HepG2 (cell line): ENCODE data around the gene VKORC1L1. TPM values are rescaled to one million over a fixed set of nuclear protein-coding genes. Genes with fewer than 3 reads are reported as not detected.

Experiments used
- ATAC-seq: fragments of 200-7000 bp; cut with Tn5 transposase; 3 replicates; pipeline ENCODE4 v1.9.1; 2020; ENCODE audit warnings: mild to moderate bottlenecking, moderate library complexity
- BruUV-seq: library from RNA; stranded (reverse); fragments of 400-500 nt; replicated peaks from 2 replicates; lab custom pipeline; 2021; lab: Mats Ljungman, UMichigan
- CTCF ChIA-PET: fragments of 300-600 bp; formaldehyde crosslinking; extraction: SDS; loops from one replicate; lab custom pipeline; 2021; ENCODE audit warnings: low total read pairs, inconsistent platforms, low intra/inter-chr PET ratio; lab: Yijun Ruan, JAX
- POLR2A ChIA-PET: fragments of 350-600 bp; sonication (Branson Sonifier 250); formaldehyde crosslinking; loops from one replicate; lab custom pipeline; 2020; ENCODE audit warnings: antibody characterized with exemption, inconsistent platforms; lab: Yijun Ruan, JAX
- DNase-seq: peaks from one replicate; pipeline ENCODE4 v3.0.0-alpha.2; 2015; ENCODE audit warnings: low spot score
- FAIRE-seq: peaks from 3 replicates; lab custom pipeline; 2011; peaks lifted over from hg19 to GRCh38; lab: Jason Lieb, UNC
- H2AFZ ChIP-seq: one replicate; pipeline ENCODE4 v1.6.1; 2011; ENCODE audit warnings: low read length, inconsistent platforms
- H3K27ac ChIP-seq: fragments of 300-600 bp; 3 replicates; pipeline ENCODE4 v1.8.0; 2011; ENCODE audit warnings: mixed run types, mild to moderate bottlenecking, mixed read lengths, low read length, inconsistent platforms; ENCODE audit not compliant: insufficient read depth; ENCODE audit errors: extremely low read length
- H3K27me3 ChIP-seq, 2 experiments: fragments of 200-600 bp in 1 of 2; 2 replicates in 1 of 2; 3 replicates in 1 of 2; pipeline versions ENCODE4 v1.6.0 to v1.8.0; 2011; ENCODE audit warnings: low read length in 2 of 2, mild to moderate bottlenecking in 2 of 2, moderate library complexity in 2 of 2, inconsistent platforms in 1 of 2; ENCODE audit not compliant: insufficient read depth in 2 of 2, control insufficient read depth in 1 of 2
- H3K36me3 ChIP-seq, 2 experiments: fragments of 200-600 bp in 1 of 2; replicated peaks in 1 of 2; 2 replicates in 1 of 2; 3 replicates in 1 of 2; pipeline versions ENCODE4 v1.5.1 to v1.8.0; 2011; ENCODE audit warnings: low read length in 2 of 2, inconsistent platforms in 1 of 2; ENCODE audit not compliant: insufficient read depth in 2 of 2, control insufficient read depth in 1 of 2
- H3K4me1 ChIP-seq: 2 replicates; pipeline ENCODE4 v1.5.1; 2012; ENCODE audit warnings: low read length, inconsistent platforms; ENCODE audit not compliant: insufficient read depth
- H3K4me2 ChIP-seq: 2 replicates; pipeline ENCODE4 v1.6.0; 2011; ENCODE audit warnings: low read depth, low read length, inconsistent platforms
- H3K4me3 ChIP-seq, 3 experiments: fragments of 200-600 bp in 1 of 3; sonication (generic), shearing (Covaris generic) in 1 of 3; replicated peaks in 1 of 3; 2 replicates each; pipeline ENCODE4 v1.5.1; 2011 to 2016; ENCODE audit warnings: low read length in 3 of 3, inconsistent platforms in 2 of 3, low read depth in 2 of 3, mild to moderate bottlenecking in 2 of 3, control low read depth in 1 of 3, mixed read lengths in 1 of 3; ENCODE audit not compliant: insufficient read depth in 1 of 3
- H3K79me2 ChIP-seq: one replicate; pipeline ENCODE4 v1.6.1; 2011; ENCODE audit warnings: low read length, inconsistent platforms; ENCODE audit not compliant: insufficient read depth
- H3K9ac ChIP-seq: 2 replicates; pipeline ENCODE4 v1.6.0; 2011; ENCODE audit warnings: mild to moderate bottlenecking, low read depth, low read length, inconsistent platforms; ENCODE audit not compliant: insufficient read depth
- H3K9me3 ChIP-seq: 2 replicates; pipeline ENCODE4 v1.5.1; 2012; ENCODE audit warnings: mild to moderate bottlenecking, low read length
- H4K20me1 ChIP-seq: 2 replicates; pipeline ENCODE4 v1.6.0; 2011; ENCODE audit warnings: inconsistent platforms, mild to moderate bottlenecking, low read length, moderate library complexity; ENCODE audit not compliant: insufficient read depth
- CBX5 ChIP-seq: sonication (generic); formaldehyde crosslinking; IDR thresholded peaks from 2 replicates; pipeline ENCODE4 v1.4.0; 2020; ENCODE audit warnings: missing genetic modification reagents, borderline replicate concordance
- GFI1 ChIP-seq: sonication (generic); formaldehyde crosslinking; IDR thresholded peaks from 2 replicates; pipeline ENCODE4 v1.5.0; 2020; ENCODE audit warnings: missing genetic modification reagents, mild to moderate bottlenecking, borderline replicate concordance
- HNRNPLL ChIP-seq: fragments of 200-400 bp; formaldehyde crosslinking; IDR thresholded peaks from 2 replicates; pipeline ENCODE4 v1.6.1; 2017; ENCODE audit warnings: mild to moderate bottlenecking, low read depth, low read length; ENCODE audit not compliant: poor library complexity, severe bottlenecking
- MTF2 ChIP-seq: sonication (generic); formaldehyde crosslinking; IDR thresholded peaks from 2 replicates; pipeline ENCODE4 v1.5.0; 2020; ENCODE audit warnings: missing genetic modification reagents, borderline replicate concordance
- RAD51 ChIP-seq: fragments of 450-650 bp; IDR thresholded peaks from 2 replicates; pipeline ENCODE4 v1.6.1; 2016; ENCODE audit warnings: borderline replicate concordance
- SATB2 ChIP-seq: sonication (generic); formaldehyde crosslinking; IDR thresholded peaks from 2 replicates; pipeline ENCODE4 v1.5.0; 2020; ENCODE audit warnings: missing genetic modification reagents
- SSRP1 ChIP-seq: IDR thresholded peaks from 2 replicates; pipeline ENCODE4 v1.6.1; 2016; ENCODE audit warnings: control low read depth
- ZBTB8A ChIP-seq: sonication (generic); formaldehyde crosslinking; IDR thresholded peaks from 2 replicates; pipeline ENCODE4 v1.4.0; 2020; ENCODE audit warnings: mild to moderate bottlenecking, low read depth, missing genetic modification reagents, borderline replicate concordance
- ZNF160 ChIP-seq: sonication (generic); formaldehyde crosslinking; IDR thresholded peaks from 2 replicates; pipeline ENCODE4 v1.8.0; 2022; ENCODE audit warnings: mild to moderate bottlenecking, inconsistent platforms, missing genetic modification reagents
- ZNF224 ChIP-seq: sonication (generic); formaldehyde crosslinking; IDR thresholded peaks from 2 replicates; pipeline ENCODE4 v1.5.0; 2020; ENCODE audit warnings: mild to moderate bottlenecking, missing genetic modification reagents
- ZNF33B ChIP-seq: sonication (generic); formaldehyde crosslinking; IDR thresholded peaks from 2 replicates; pipeline ENCODE4 v1.5.1; 2020; ENCODE audit warnings: mild to moderate bottlenecking, missing genetic modification reagents
- ZNF564 ChIP-seq: sonication (generic); formaldehyde crosslinking; IDR thresholded peaks from 2 replicates; pipeline ENCODE4 v1.8.1; 2023; ENCODE audit warnings: mild to moderate bottlenecking, missing genetic modification reagents
- ZZZ3 ChIP-seq: sonication (generic); formaldehyde crosslinking; IDR thresholded peaks from 2 replicates; pipeline ENCODE4 v1.4.0; 2020; ENCODE audit warnings: missing genetic modification reagents, mild to moderate bottlenecking, borderline replicate concordance
- WGBS: methylation state at CpG from one replicate; pipeline ENCODE4 v1.1.6; 2017; ENCODE audit warnings: low lambda C conversion rate; 5-methylcytosine and 5-hydroxymethylcytosine counted together
- in situ Hi-C: cut with HindIII; loops from 2 replicates; pipeline ENCODE4 v1.10.0; 2017; ENCODE audit warnings: low pct_unique_long_range_greater_than_20kb; ENCODE audit not compliant: extremely low pct_ligation_motif_present
- intact Hi-C: fragments of 100-400 bp; cut with micrococcal nuclease; formaldehyde crosslinking; loops from one replicate; pipeline ENCODE4 v1.10.0; 2022; ENCODE audit not compliant: unreplicated experiment
- polyA plus RNA-seq, 8 experiments: library from polyadenylated mRNA; depleted of rRNA in 3 of 8; stranded (reverse) in 7 of 8; unstranded in 1 of 8; fragments of >200 nt; fragmentation: Illumina TruSeq in 4 of 8; extraction: Trizol in 4 of 8; gene quantifications; 2 replicates each; pipeline versions ENCODE4 v1.2.1 to v1.2.3, GENCODE V29; 2011 to 2016; ENCODE audit warnings: low read depth in 4 of 8, missing spikeins in 1 of 8, mixed read lengths in 1 of 8; ENCODE audit not compliant: insufficient read depth in 1 of 8
- total RNA-seq, 5 experiments: library from RNA; depleted of rRNA; stranded (reverse); fragments of >200 nt; fragmentation: Illumina TruSeq; extraction: Trizol; gene quantifications; 2 replicates each; pipeline ENCODE4 v1.2.3, GENCODE V29; 2016; ENCODE audit warnings: low read depth in 1 of 5
- TF ChIP-seq, protein P1 (sequence below): sonication (generic); formaldehyde crosslinking; IDR thresholded peaks from 2 replicates; pipeline ENCODE4 v1.8.1; 2023; ENCODE audit warnings: missing genetic modification reagents, mild to moderate bottlenecking, borderline replicate concordance
- TF ChIP-seq, protein P2 (sequence below): IDR thresholded peaks from 2 replicates; pipeline ENCODE4 v1.6.1; 2016; ENCODE audit warnings: missing biosample characterization, missing genetic modification reagents, low read depth
- TF ChIP-seq, protein P3 (sequence below): sonication (generic); formaldehyde crosslinking; IDR thresholded peaks from 2 replicates; pipeline ENCODE4 v1.5.0; 2020; ENCODE audit warnings: mild to moderate bottlenecking, low read depth, missing genetic modification reagents, borderline replicate concordance

Gene VKORC1L1
- total and polyA plus RNA-seq, 2 of the 13 experiments (the other 11 are each of a cell fraction or from before 2014, with no cell fraction given) = 13.9 to 16.5 TPM

DNA sequence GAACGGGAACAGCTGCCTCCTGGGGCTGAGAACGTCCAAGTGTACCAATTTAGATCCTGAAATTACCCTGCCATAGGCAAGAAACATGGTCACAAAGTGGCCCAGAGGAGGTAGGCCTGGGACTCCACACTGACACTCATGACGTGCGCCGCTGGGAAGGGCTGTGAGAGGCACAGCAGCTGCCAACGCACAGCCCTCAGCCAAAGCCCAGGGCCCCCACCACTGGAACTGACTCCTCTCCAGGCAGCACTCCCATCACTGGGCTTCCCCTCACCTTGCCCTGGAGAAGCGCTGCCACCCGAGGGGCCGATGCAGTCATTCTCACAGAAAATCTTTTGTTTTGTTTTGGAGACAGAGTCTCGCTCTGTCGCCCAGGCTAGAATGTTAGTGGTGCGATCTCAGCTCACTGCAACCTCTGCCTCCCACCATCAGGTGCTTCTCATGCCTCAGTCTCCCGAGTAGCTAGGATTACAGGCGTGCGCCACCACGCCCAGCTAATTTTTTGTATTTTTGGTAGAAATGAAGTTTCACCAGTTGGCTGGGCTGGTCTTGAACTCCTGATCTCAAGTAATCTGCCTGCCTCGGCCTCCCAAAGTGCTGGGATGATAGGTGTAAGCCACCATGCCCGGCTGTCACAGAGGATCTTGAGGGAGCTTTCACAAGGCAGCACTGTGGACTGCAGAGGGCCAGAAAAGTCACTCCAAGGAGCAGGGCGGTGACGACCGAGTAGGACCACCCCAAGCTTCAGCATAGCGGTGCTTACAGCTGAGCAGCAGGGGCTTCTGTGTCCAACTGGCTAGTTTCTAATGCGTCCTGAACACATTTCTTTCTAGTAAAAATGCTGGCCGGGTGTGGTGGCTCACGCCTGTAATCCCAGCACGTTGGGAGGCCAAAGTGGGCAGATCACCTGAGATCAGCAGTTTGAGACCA is 95.6 kb downstream of the VKORC1L1 start:
- no peak for ATAC-seq
- no peak overlapping the region for H3K4me3 ChIP-seq
- H3K36me3 ChIP-seq = peaks cover 19 to 65% of the 10 kb centered on the region in 2 experiments; a peak in 4 of 5 replicates
- TF ChIP-seq, protein P1, sequence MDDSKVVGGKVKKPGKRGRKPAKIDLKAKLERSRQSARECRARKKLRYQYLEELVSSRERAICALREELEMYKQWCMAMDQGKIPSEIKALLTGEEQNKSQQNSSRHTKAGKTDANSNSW (CRISPR knock-in tag) = no peak
- TF ChIP-seq GFI1 (CRISPR knock-in tag) (no peak), ZZZ3 (CRISPR knock-in tag) (no peak)
- TF ChIP-seq, all 625 proteins: peak for 0
- FAIRE-seq (no peak), DNase-seq (no peak)
- CTCF ChIA-PET = no interaction called here
- Histone ChIP-seq H3K79me2 (no peaks in the 10 kb centered on the region), H3K4me1 (no peaks in the 10 kb centered on the region), H3K9ac (no peak overlapping the region), H2AFZ (no peak overlapping the region), H3K9me3 (no peaks in the 10 kb centered on the region), H3K4me2 (no peak overlapping the region), H3K27me3 (no peaks in the 10 kb centered on the region), H3K27ac (no peak overlapping the region), H4K20me1 (no peaks in the 10 kb centered on the region)
- BruUV-seq = no TSS peak
- WGBS = 96% methylated on average over 14 of the region's 26 CpGs
- in situ Hi-C loops (no loop called here), intact Hi-C loops (no loop called here)
- POLR2A ChIA-PET = no interaction called here

DNA sequence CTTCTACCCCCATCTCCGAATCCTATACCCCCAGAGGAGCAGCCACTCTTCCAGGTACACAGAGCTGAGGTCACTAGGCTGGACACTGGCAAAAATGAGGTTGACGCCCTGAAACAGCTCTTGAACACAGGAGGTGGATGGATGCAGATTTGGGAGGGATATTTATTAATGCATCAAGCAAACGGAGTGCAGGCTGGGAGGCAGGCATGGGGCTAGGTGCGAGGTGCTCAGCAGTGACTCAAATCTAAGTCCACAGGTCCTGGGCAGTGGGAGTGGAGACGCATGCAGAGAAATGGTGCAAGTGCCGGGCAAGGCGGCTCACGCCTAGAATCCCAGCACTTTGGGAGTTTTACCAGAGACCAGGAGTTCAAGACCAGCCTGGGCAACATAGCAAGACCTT is 98.1 kb downstream of the VKORC1L1 start:
- in situ Hi-C loops = no loop called here
- no peak for TF ChIP-seq ZNF160
- TF ChIP-seq ZNF33B (CRISPR knock-in tag) = no peak
- TF ChIP-seq MTF2 (CRISPR knock-in tag) = no peak
- TF ChIP-seq CBX5 = no peak
- TF ChIP-seq, protein P2, sequence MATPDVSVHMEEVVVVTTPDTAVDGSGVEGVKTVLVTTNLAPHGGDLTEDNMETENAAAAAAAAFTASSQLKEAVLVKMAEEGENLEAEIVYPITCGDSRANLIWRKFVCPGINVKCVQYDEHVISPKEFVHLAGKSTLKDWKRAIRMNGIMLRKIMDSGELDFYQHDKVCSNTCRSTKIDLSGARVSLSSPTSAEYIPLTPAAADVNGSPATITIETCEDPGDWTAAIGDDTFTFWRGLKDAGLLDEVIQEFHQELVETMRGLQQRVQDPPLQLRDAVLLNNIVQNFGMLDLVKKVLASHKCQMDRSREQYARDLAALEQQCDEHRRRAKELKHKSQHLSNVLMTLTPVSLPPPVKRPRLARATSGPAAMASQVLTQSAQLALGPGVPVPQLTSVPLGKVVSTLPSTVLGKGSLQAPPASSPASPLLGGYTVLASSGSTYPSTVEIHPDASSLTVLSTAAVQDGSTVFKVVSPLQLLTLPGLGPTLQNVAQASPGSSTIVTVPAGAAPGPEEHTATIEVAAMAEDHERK = no peak
- TF ChIP-seq, protein P3, sequence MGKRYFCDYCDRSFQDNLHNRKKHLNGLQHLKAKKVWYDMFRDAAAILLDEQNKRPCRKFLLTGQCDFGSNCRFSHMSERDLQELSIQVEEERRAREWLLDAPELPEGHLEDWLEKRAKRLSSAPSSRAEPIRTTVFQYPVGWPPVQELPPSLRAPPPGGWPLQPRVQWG (CRISPR knock-in tag) = no peak
- no peak for TF ChIP-seq RAD51
- TF ChIP-seq SATB2 (CRISPR knock-in tag) = no peak
- TF ChIP-seq HNRNPLL = no peak
- no peak for TF ChIP-seq SSRP1 (CRISPR knock-in tag)
- no peak for TF ChIP-seq ZNF564 (CRISPR knock-in tag)
- no peak for TF ChIP-seq ZNF224 (CRISPR knock-in tag)
- no peak for TF ChIP-seq ZBTB8A (CRISPR knock-in tag)

More for the DNA sequence above, 98.1 kb downstream of the VKORC1L1 start:
- no peak overlapping the region for H3K9ac ChIP-seq
- ATAC-seq (no peak), FAIRE-seq (no peak), DNase-seq (no peak)
- no TSS peak for BruUV-seq
- intact Hi-C loops = no loop called here
- H3K4me3 ChIP-seq = no peak overlapping the region
- H3K27ac ChIP-seq = no peak overlapping the region
- H2AFZ ChIP-seq = no peak overlapping the region
- no peaks in the 10 kb centered on the region for H3K79me2 ChIP-seq
- H3K4me2 ChIP-seq = no peak overlapping the region
- no peaks in the 10 kb centered on the region for H3K27me3 ChIP-seq
- peaks cover 25 to 59% of the 10 kb centered on the region in 2 experiments; a peak in 4 of 5 replicates for H3K36me3 ChIP-seq
- ChIA-PET POLR2A (no interaction called here), CTCF (no interaction called here)
- 97% methylated on average over 8 of the region's 8 CpGs for WGBS
- no peaks in the 10 kb centered on the region for H3K4me1 ChIP-seq
- no peaks in the 10 kb centered on the region for H3K9me3 ChIP-seq
- no peaks in the 10 kb centered on the region for H4K20me1 ChIP-seq
